ENCODE results near the gene ZFHX3.

The ZFHX3 gene

GRCh38 chr16:72950669-72951068 is 97.3 kb downstream of the ZFHX3 start:
- DNase-seq (ENCODE audit: low spot score) = no peak

- no peak for DNase-seq (ENCODE audit: low spot score)
Measured at GRCh38 chr16:72948238-72948829, 99.6 kb downstream of the ZFHX3 start.

- no peak for DNase-seq (ENCODE audit: low spot score)
Measured at GRCh38 chr16:72947379-72948237, 100.3 kb downstream of the ZFHX3 start.

- no peak for DNase-seq (ENCODE audit: low spot score)
Measured at GRCh38 chr16:72946474-72947194, 101.3 kb downstream of the ZFHX3 start.

GRCh38 chr16:72946063-72946462 is 101.9 kb downstream of the ZFHX3 start:
- DNase-seq (ENCODE audit: low spot score) = no peak

- DNase-seq (ENCODE audit: low spot score) = no peak
Measured at GRCh38 chr16:72945611-72946010, 102.3 kb downstream of the ZFHX3 start.

GRCh38 chr16:72944757-72945485 is 103.0 kb downstream of the ZFHX3 start:
- no peak for DNase-seq (ENCODE audit: low spot score)

GRCh38 chr16:72942021-72942420 is 105.9 kb downstream of the ZFHX3 start:
- DNase-seq (ENCODE audit: low spot score) = no peak

- no peak for DNase-seq (ENCODE audit: low spot score)
Measured at GRCh38 chr16:72940886-72941285, 107.0 kb downstream of the ZFHX3 start.

- no peak for DNase-seq (ENCODE audit: low spot score)
Measured at GRCh38 chr16:72939247-72939646, 108.7 kb downstream of the ZFHX3 start.

GRCh38 chr16:72938795-72939164 is 109.1 kb downstream of the ZFHX3 start:
- no peak for DNase-seq (ENCODE audit: low spot score)

GRCh38 chr16:72937916-72938794 is 109.8 kb downstream of the ZFHX3 start:
- DNase-seq (ENCODE audit: low spot score) = no peak

GRCh38 chr16:72937360-72937759 is 110.6 kb downstream of the ZFHX3 start:
- no peak for DNase-seq (ENCODE audit: low spot score)

- no peak for DNase-seq (ENCODE audit: low spot score)
Measured at GRCh38 chr16:72936408-72936807, 111.5 kb downstream of the ZFHX3 start.

- no peak for DNase-seq (ENCODE audit: low spot score)
Measured at GRCh38 chr16:72935896-72936295, 112.0 kb downstream of the ZFHX3 start.

GRCh38 chr16:72934636-72935403 is 113.1 kb downstream of the ZFHX3 start:
- no peak for DNase-seq (ENCODE audit: low spot score)

- no peak for DNase-seq (ENCODE audit: low spot score)
Measured at GRCh38 chr16:72932677-72933335, 115.1 kb downstream of the ZFHX3 start.

GRCh38 chr16:72932050-72932449 is 115.9 kb downstream of the ZFHX3 start:
- DNase-seq (ENCODE audit: low spot score) = no peak

GRCh38 chr16:72930396-72930795 is 117.5 kb downstream of the ZFHX3 start:
- no peak for DNase-seq (ENCODE audit: low spot score)
